Skeletal muscle tissue (tissue), 4 donors: ENCODE data around the gene SLC36A1. TPM values are rescaled to one million over a fixed set of nuclear protein-coding genes. Genes with fewer than 3 reads are reported as not detected.
"Not testable (repeated sequence)": the region's sequence is repeated elsewhere in the genome, so short reads cannot be mapped to it uniquely, and the experiment has no call there.

Source experiments
- H3K27ac ChIP-seq: one replicate; pipeline ENCODE4 v1.7.0; 2013; ENCODE audit warnings: mild to moderate bottlenecking, low read depth, low read length, inconsistent platforms
- H3K27me3 ChIP-seq, 3 donors: one replicate each; pipeline ENCODE4 v1.7.0; 2013; ENCODE audit warnings: low read length in 3 of 3; ENCODE audit not compliant: control insufficient read depth in 3 of 3, insufficient read depth in 3 of 3
- H3K36me3 ChIP-seq, 3 donors: one replicate each; pipeline ENCODE4 v1.7.0; 2013; ENCODE audit warnings: low read length in 3 of 3; ENCODE audit not compliant: control insufficient read depth in 3 of 3, insufficient read depth in 3 of 3
- H3K4me1 ChIP-seq, 3 donors: one replicate each; pipeline ENCODE4 v1.7.0; 2013; ENCODE audit warnings: low read length in 3 of 3, mild to moderate bottlenecking in 3 of 3; ENCODE audit not compliant: control insufficient read depth in 3 of 3, insufficient read depth in 3 of 3
- H3K4me3 ChIP-seq, 3 donors: one replicate each; pipeline ENCODE4 v1.7.0; 2013; ENCODE audit warnings: low read length in 3 of 3
- H3K9ac ChIP-seq, 3 donors: one replicate each; pipeline ENCODE4 v1.7.0; 2013; ENCODE audit warnings: low read length in 3 of 3, mild to moderate bottlenecking in 3 of 3, moderate library complexity in 2 of 3, low read depth in 1 of 3
- H3K9me3 ChIP-seq, 3 donors: one replicate each; pipeline ENCODE4 v1.7.0; 2013; ENCODE audit warnings: low read length in 3 of 3; ENCODE audit not compliant: control insufficient read depth in 3 of 3
- total RNA-seq: library from RNA; depleted of rRNA; stranded (reverse); fragments of >200 nt; gene quantifications from one replicate; pipeline ENCODE4 v1.2.3, GENCODE V29; 2014
- donor health status: Osteomylitis.

SLC36A1 gene
- total RNA-seq, 1 donor from 2014 or later, result 8.9 TPM

DNA sequence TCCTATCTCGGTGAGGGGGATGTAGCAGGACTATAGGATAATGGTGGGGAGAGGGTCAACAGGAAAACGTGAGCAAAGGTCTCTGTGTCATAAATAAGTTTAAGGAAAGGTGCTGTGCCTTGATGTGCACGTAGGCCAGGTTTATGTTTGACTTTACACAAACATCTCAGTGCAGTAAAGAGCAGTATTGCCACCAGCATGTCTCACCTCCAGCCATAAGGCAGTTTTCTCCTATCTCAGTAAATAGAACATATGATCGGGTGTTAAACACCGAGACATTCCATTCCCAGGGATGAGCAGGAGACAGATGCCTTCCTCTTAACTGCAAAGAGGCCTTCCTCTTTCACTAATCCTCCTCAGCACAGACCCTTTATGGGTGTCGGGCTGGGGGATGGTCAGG is 21.1 kb upstream of the SLC36A1 start:
- not testable (repeated sequence) for H3K9ac ChIP-seq, H3K4me3 ChIP-seq, H3K27ac ChIP-seq, H3K27me3 ChIP-seq, H3K4me1 ChIP-seq, H3K9me3 ChIP-seq, H3K36me3 ChIP-seq

GRCh38 chr5:151427258-151427657 is 20.1 kb upstream of the SLC36A1 start:
- Histone ChIP-seq H3K4me1 (peaks cover 14 to 15% (median 14%) of the 10 kb centered on the region in 3 donors), H3K9me3 (no peaks in the 10 kb centered on the region), H3K4me3 (no peak overlapping the region), H3K9ac (no peak overlapping the region), H3K27ac (no peak overlapping the region), H3K27me3 (no peaks in the 10 kb centered on the region), H3K36me3 (no peaks in the 10 kb centered on the region)

DNA sequence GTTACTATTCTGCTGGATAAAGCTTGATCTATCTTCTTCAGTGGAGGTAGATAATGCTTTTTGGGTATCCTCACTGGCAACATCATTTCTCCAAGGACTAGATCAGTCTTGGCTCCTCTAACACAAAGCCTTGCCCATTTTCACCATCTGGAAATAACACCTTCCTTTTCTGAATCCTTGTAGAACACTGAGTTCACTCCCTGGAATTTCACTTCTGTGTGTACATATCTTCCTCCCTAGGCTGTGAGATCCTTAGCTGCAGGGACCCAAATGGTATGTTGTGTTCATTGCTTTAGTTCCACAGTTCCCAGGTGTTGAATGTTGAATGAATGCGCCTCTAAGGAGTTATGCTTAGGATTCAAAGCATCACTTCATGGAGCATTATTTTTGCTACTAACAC is 16.7 kb upstream of the SLC36A1 start:
- no peaks in the 10 kb centered on the region for H3K36me3 ChIP-seq
- no peaks in the 10 kb centered on the region for H3K9me3 ChIP-seq
- no peak overlapping the region for H3K4me3 ChIP-seq
- peaks cover 22 to 26% (median 26%) of the 10 kb centered on the region in 3 donors for H3K4me1 ChIP-seq
- H3K27me3 ChIP-seq, result no peaks in the 10 kb centered on the region
- H3K9ac ChIP-seq, result no peak overlapping the region
- H3K27ac ChIP-seq, result no peak overlapping the region

GRCh38 chr5:151431666-151432065 is 15.7 kb upstream of the SLC36A1 start:
- peak overlapping the region; percentile 23 to 32 (median 30) for H3K4me3 ChIP-seq
- no peaks in the 10 kb centered on the region for H3K27me3 ChIP-seq
- peaks cover 22 to 30% (median 29%) of the 10 kb centered on the region in 3 donors for H3K4me1 ChIP-seq
- peak overlapping the region; percentile 77 for H3K27ac ChIP-seq
- peak overlapping the region; percentile 15 to 60 (median 34) for H3K9ac ChIP-seq
- H3K36me3 ChIP-seq, result no peaks in the 10 kb centered on the region
- H3K9me3 ChIP-seq, result no peaks in the 10 kb centered on the region

GRCh38 chr5:151432210-151432609 is 15.2 kb upstream of the SLC36A1 start:
- Histone ChIP-seq H3K27ac (peak overlapping the region; percentile 77), H3K4me3 (peak overlapping the region in 1 of 3 donors; percentile 17), H3K9me3 (no peaks in the 10 kb centered on the region), H3K27me3 (no peaks in the 10 kb centered on the region), H3K36me3 (no peaks in the 10 kb centered on the region), H3K4me1 (peaks cover 26 to 34% (median 29%) of the 10 kb centered on the region in 3 donors), H3K9ac (peak overlapping the region in 2 of 3 donors; percentile 34 to 60)

DNA sequence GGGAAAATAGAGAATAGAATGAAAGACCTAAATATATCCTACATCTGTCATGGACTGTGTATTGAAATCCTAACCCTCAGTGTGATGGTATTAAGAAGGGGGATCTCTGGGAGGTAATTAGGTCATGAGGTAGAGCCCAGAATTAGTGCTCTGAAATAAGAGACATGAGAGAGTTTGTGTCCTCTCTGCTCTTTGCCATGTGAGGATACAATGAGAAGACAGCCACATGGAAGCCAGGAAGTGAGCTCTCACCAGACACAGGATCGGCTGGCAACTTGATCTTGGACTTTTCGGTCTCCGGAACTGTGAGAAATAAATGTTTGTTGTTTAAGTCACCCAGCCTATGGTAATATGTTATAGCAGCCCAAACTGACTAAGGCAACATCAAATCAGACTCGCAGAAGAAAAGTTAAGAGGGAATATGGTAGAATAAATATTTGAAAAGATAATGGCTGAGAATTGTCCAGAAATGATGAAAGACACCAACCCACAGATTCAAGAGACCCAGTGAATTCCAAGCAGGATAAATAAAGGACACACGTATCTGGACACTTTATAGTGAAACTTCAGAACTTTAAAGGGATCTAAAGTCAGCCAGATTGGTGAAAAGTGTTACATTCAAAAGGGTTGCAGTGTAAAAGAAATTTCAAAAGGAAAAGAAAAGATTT is 12.7 kb upstream of the SLC36A1 start:
- peak overlapping the region; percentile 67 to 83 (median 77) for H3K9ac ChIP-seq
- H3K27ac ChIP-seq, result peak overlapping the region; percentile 98
- H3K4me1 ChIP-seq, result peaks cover 26 to 32% (median 29%) of the 10 kb centered on the region in 3 donors
- peak overlapping the region; percentile 59 to 70 (median 60) for H3K4me3 ChIP-seq
- H3K9me3 ChIP-seq, result peaks cover 0 to 3% (median 0%) of the 10 kb centered on the region in 3 donors
- no peaks in the 10 kb centered on the region for H3K27me3 ChIP-seq
- H3K36me3 ChIP-seq, result no peaks in the 10 kb centered on the region

GRCh38 chr5:151448038-151448985 is 909 bp downstream of the SLC36A1 start:
- no peaks in the 10 kb centered on the region for H3K27me3 ChIP-seq
- H3K27ac ChIP-seq, result peak overlapping the region; percentile 67

GRCh38 chr5:151449297-151449696 is 1.9 kb downstream of the SLC36A1 start:
- H3K4me1 ChIP-seq, result peaks cover 17 to 29% (median 22%) of the 10 kb centered on the region in 3 donors
- H3K36me3 ChIP-seq, result no peaks in the 10 kb centered on the region
- no peak overlapping the region for H3K27ac ChIP-seq
- no peak overlapping the region for H3K4me3 ChIP-seq
- H3K27me3 ChIP-seq, result no peaks in the 10 kb centered on the region
- no peaks in the 10 kb centered on the region for H3K9me3 ChIP-seq
- no peak overlapping the region for H3K9ac ChIP-seq

More at GRCh38 chr5:151448038-151448985, 909 bp downstream of the SLC36A1 start:
- H3K4me1 ChIP-seq, result peaks cover 11 to 26% (median 22%) of the 10 kb centered on the region in 3 donors
- peak overlapping the region; percentile 84 to 86 (median 85) for H3K9ac ChIP-seq
- H3K9me3 ChIP-seq, result no peaks in the 10 kb centered on the region
- H3K4me3 ChIP-seq, result peak overlapping the region; percentile 93 to 96 (median 94)
- no peaks in the 10 kb centered on the region for H3K36me3 ChIP-seq

- no peak overlapping the region for H3K4me3 ChIP-seq
- H3K4me1 ChIP-seq, result peaks cover 20 to 32% (median 24%) of the 10 kb centered on the region in 3 donors
- H3K9me3 ChIP-seq, result no peaks in the 10 kb centered on the region
These were observed 2.4 kb downstream of the SLC36A1 start for GRCh38 chr5:151449839-151450238.

GRCh38 chr5:151450605-151451004 is 3.2 kb downstream of the SLC36A1 start:
- Histone ChIP-seq H3K36me3 (no peaks in the 10 kb centered on the region), H3K27ac (no peak overlapping the region), H3K9ac (no peak overlapping the region), H3K4me3 (no peak overlapping the region), H3K27me3 (no peaks in the 10 kb centered on the region), H3K4me1 (peaks cover 20 to 38% (median 27%) of the 10 kb centered on the region in 3 donors), H3K9me3 (no peaks in the 10 kb centered on the region)

More at GRCh38 chr5:151449839-151450238, 2.4 kb downstream of the SLC36A1 start:
- no peaks in the 10 kb centered on the region for H3K36me3 ChIP-seq
- H3K9ac ChIP-seq, result no peak overlapping the region
- no peaks in the 10 kb centered on the region for H3K27me3 ChIP-seq
- H3K27ac ChIP-seq, result no peak overlapping the region
